GM12875 (cell line): Measurements from ENCODE around the gene NCBP3.

Experiments
- H3K4me3 ChIP-seq: one replicate; pipeline ENCODE4 v1.5.1; 2011; ENCODE audit warnings: low read depth, low read length, control low read depth
- TF ChIP-seq, protein P1 (sequence below): IDR thresholded peaks from 2 replicates; pipeline ENCODE4 v1.5.1; 2011; ENCODE audit warnings: low read depth, mild to moderate bottlenecking, control low read depth, inconsistent platforms, low read length, moderate library complexity, borderline replicate concordance; ENCODE audit not compliant: insufficient read depth

Gene NCBP3

GRCh38 chr17:3765981-3766380, 80.1 kb downstream of the NCBP3 start:
- TF ChIP-seq, protein P1, sequence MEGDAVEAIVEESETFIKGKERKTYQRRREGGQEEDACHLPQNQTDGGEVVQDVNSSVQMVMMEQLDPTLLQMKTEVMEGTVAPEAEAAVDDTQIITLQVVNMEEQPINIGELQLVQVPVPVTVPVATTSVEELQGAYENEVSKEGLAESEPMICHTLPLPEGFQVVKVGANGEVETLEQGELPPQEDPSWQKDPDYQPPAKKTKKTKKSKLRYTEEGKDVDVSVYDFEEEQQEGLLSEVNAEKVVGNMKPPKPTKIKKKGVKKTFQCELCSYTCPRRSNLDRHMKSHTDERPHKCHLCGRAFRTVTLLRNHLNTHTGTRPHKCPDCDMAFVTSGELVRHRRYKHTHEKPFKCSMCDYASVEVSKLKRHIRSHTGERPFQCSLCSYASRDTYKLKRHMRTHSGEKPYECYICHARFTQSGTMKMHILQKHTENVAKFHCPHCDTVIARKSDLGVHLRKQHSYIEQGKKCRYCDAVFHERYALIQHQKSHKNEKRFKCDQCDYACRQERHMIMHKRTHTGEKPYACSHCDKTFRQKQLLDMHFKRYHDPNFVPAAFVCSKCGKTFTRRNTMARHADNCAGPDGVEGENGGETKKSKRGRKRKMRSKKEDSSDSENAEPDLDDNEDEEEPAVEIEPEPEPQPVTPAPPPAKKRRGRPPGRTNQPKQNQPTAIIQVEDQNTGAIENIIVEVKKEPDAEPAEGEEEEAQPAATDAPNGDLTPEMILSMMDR = no peak
- H3K4me3 ChIP-seq = no peak overlapping the region

DNA sequence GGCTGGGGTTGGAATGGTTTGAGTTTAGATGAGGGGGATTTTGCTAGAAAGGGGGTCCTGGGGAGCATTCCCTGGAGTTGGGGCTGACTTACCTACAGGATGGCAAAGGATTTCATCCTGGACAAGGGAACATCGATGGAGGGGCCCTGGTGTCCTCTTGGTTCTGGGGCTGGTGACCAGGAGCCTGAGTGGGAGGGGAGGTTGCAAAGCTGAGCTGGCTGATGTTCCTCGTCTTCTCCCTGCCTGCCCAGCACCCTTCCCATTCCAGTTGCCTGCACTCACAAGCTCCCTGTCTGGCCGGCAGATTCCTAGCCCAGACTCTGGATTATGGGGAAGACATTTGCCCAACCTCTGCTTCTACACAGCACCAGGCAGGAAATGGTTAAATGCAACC, 82.3 kb downstream of the NCBP3 start:
- TF ChIP-seq, protein P1 = no peak
- H3K4me3 ChIP-seq = peak overlapping the region; percentile 17

- TF ChIP-seq, protein P1 = no peak
- peak overlapping the region; percentile 17 for H3K4me3 ChIP-seq
Observed at GRCh38 chr17:3762922-3763776, 82.9 kb downstream of the NCBP3 start.

DNA sequence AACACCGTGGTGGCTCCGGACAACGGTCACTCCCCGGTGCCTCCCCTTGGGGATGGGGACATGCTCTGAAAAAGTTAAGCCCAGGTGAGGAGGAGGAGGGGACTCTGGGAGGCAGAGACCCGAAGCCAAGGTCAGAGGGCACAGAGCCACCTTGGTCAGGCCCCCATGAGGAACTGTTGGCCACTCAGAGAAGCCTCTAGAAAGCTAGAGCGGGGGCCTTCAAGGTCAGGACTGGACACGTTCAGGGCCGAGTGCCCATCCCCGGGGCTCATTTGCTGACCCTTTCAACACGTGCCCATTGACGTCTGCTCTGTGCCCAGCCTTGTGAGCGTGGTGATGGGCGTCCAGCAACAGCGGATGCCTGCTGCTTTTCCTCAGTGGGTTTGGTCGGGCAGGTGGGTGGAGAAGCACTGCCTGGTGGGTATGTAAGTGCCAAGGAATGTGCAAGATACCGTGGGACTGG, 84.1 kb downstream of the NCBP3 start:
- TF ChIP-seq, protein P1 = no peak
- H3K4me3 ChIP-seq = no peak overlapping the region

- TF ChIP-seq, protein P1 = no peak
- no peak overlapping the region for H3K4me3 ChIP-seq
Observed at GRCh38 chr17:3761036-3761917, 84.8 kb downstream of the NCBP3 start.

DNA sequence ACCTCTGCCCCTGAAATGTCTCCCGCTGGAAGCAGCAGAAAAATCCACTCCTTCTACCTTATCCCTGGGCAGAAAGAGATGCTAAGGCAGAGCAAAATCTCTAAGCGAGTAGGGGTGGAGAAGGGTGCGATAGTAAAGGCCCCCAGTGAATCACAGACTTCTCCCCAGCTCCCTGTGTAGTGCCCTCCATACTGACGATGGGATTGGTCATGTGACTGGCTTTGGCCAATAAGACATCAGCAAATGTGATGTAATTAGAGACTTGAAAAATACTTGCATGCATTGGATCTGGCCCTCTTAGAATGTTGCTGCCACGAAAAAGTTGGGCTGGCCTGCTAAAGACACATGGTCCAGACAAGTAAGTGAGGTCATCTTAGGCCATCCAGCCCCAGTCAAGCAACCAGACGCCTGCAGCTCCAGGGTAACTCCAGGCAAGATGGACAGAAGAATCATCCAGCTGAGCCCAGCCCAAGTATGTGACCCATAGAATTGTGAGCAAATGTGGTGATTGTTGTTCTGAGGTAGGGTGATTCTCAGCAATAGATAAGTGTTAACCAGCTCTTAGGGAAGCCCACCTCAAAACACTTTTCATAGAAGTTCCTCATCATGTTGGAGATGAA, 86.3 kb downstream of the NCBP3 start:
- TF ChIP-seq, protein P1 = no peak
- H3K4me3 ChIP-seq = no peak overlapping the region
